PC-9 (cell line): ENCODE results near the gene THBS1. TPM values are rescaled to one million over a fixed set of nuclear protein-coding genes. Genes with fewer than 3 reads are reported as not detected.

Experiments used
- Bru-seq: library from RNA; stranded (reverse); fragments of 400-500 nt; gene quantifications from one replicate; lab custom pipeline; 2021; lab: Mats Ljungman, UMichigan
- BruChase-seq, 2 experiments: library from RNA; stranded (reverse); fragments of 400-500 nt; gene quantifications; one replicate each; lab custom pipeline; 2021; lab: Mats Ljungman, UMichigan
- BruUV-seq: library from RNA; stranded (reverse); fragments of 400-500 nt; replicated peaks from 2 replicates; lab custom pipeline; 2021; lab: Mats Ljungman, UMichigan
- CTCF ChIA-PET: fragments of 300-600 bp; sonication (Branson Sonifier 250); formaldehyde crosslinking; loops from one replicate; lab custom pipeline; 2022; ENCODE audit warnings: antibody characterized with exemption; lab: Charles Lee
- POLR2A ChIA-PET: fragments of 300-600 bp; sonication (Branson Sonifier 250); formaldehyde crosslinking; loops from one replicate; lab custom pipeline; 2022; ENCODE audit warnings: antibody characterized with exemption; ENCODE audit not compliant: unreplicated experiment; lab: Charles Lee
- DNase-seq, 2 experiments: peaks; one replicate each; pipeline versions ENCODE4 v3.0.0 to v3.0.0-alpha.2; 2015 to 2022; ENCODE audit warnings: mixed read lengths in 1 of 2
- H2AFZ ChIP-seq: fragments of 200-600 bp; sonication (generic); 2 replicates; pipeline ENCODE4 v1.8.1; 2017; ENCODE audit warnings: antibody characterized with exemption
- H3F3A ChIP-seq: fragments of 200-600 bp; sonication (generic); 2 replicates; pipeline ENCODE4 v1.8.1; 2017; ENCODE audit warnings: antibody characterized with exemption, mild to moderate bottlenecking, low read depth; ENCODE audit not compliant: insufficient read depth
- H3K27ac ChIP-seq: fragments of 200-600 bp; sonication (generic); 2 replicates; pipeline ENCODE4 v1.6.1; 2016; ENCODE audit warnings: mixed run types
- H3K27me3 ChIP-seq: fragments of 200-600 bp; sonication (generic); 2 replicates; pipeline ENCODE4 v1.6.1; 2016; ENCODE audit warnings: low read depth, mixed run types; ENCODE audit not compliant: insufficient read depth
- H3K36me3 ChIP-seq: fragments of 200-600 bp; sonication (generic); 2 replicates; pipeline ENCODE4 v1.6.1; 2016; ENCODE audit warnings: low read depth, mixed run types
- H3K4me1 ChIP-seq: fragments of 200-600 bp; sonication (generic); replicated peaks from 2 replicates; pipeline ENCODE4 v1.6.1; 2016; ENCODE audit warnings: mixed run types; ENCODE audit not compliant: insufficient read depth
- H3K4me2 ChIP-seq: fragments of 200-600 bp; sonication (generic); 2 replicates; pipeline ENCODE4 v1.6.1; 2017; ENCODE audit warnings: mixed run types
- H3K4me3 ChIP-seq: fragments of 200-600 bp; sonication (generic); 2 replicates; pipeline ENCODE4 v1.6.1; 2016; ENCODE audit warnings: mixed run types
- H3K79me2 ChIP-seq: fragments of 200-600 bp; sonication (generic); 2 replicates; pipeline ENCODE4 v1.6.1; 2017; ENCODE audit warnings: low read depth, mixed run types
- H3K9me2 ChIP-seq: fragments of 200-600 bp; sonication (generic); 2 replicates; pipeline ENCODE4 v1.8.1; 2017; ENCODE audit warnings: mild to moderate bottlenecking; ENCODE audit not compliant: insufficient read depth
- H3K9me3 ChIP-seq: fragments of 200-600 bp; sonication (generic); 2 replicates; pipeline ENCODE4 v1.8.1; 2016; ENCODE audit warnings: low read depth; ENCODE audit not compliant: insufficient read depth
- H4K20me1 ChIP-seq: fragments of 200-600 bp; sonication (generic); 2 replicates; pipeline ENCODE4 v1.8.1; 2017; ENCODE audit not compliant: insufficient read depth
- EZH2 ChIP-seq: fragments of 200-600 bp; sonication (generic); IDR thresholded peaks from 2 replicates; pipeline ENCODE4 v1.8.0; 2017; ENCODE audit warnings: antibody characterized with exemption, low read depth
- intact Hi-C: fragments of 100-400 bp; cut with micrococcal nuclease; formaldehyde crosslinking; loops from one replicate; pipeline ENCODE4 v1.10.0; 2022; ENCODE audit not compliant: unreplicated experiment
- long read RNA-seq: library from polyadenylated mRNA; stranded (forward); transcript quantifications from one replicate; pipeline ENCODE4 v2.0.0, GENCODE V29; 2022
- total RNA-seq: library from RNA; stranded (reverse); gene quantifications from 2 replicates; pipeline ENCODE4 v1.2.3, GENCODE V29; 2021
- TF ChIP-seq, protein P1 (sequence below): fragments of 200-600 bp; sonication (generic); conservative IDR thresholded peaks from 2 replicates; pipeline ENCODE4 v1.6.1; 2017; ENCODE audit warnings: mixed run types, antibody characterized with exemption, mild to moderate bottlenecking, moderate library complexity

The THBS1 gene
- total RNA-seq (406 and 512 TPM in 2 replicates), Bru-seq, nascent RNA (percentile 100 among the genes with signal in this experiment), BruChase-seq, experiment 1, labeled RNA remaining after a 2-hour chase (percentile 100 among the genes with signal in this experiment), BruChase-seq, experiment 2, labeled RNA remaining after a 6-hour chase (percentile 100 among the genes with signal in this experiment)
- long read RNA-seq, full-length matches to known transcripts, result 21 of 124 reads
- long read RNA-seq, partial matches to known transcripts, result 99 of 124 reads
- long read RNA-seq, other reads (novel, unspliced or antisense), result 4 of 124 reads

DNA sequence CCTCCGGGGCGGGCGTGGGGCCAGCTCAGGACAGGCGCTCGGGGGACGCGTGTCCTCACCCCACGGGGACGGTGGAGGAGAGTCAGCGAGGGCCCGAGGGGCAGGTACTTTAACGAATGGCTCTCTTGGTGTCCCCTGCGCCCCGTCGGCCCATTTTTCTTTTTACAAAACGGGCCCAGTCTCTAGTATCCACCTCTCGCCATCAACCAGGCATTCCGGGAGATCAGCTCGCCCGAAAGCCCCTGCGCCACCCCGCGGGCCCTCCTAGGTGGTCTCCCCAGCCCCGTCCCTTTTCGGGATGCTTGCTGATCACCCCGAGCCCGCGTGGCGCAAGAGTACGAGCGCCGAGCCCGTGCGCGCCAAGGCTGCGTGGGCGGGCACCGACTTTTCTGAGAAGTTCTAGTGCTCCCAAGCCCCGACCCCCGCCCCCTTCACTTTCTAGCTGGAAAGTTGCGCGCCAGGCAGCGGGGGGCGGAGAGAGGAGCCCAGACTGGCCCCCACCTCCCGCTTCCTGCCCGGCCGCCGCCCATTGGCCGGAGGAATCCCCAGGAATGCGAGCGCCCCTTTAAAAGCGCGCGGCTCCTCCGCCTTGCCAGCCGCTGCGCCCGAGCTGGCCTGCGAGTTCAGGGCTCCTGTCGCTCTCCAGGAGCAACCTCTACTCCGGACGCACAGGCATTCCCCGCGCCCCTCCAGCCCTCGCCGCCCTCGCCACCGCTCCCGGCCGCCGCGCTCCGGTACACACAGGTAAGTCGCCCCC, at the start of gene THBS1:
Gene THBS1 (plus strand): TSS at position 595 of the 757 bp plus-strand sequence. CDS start 779 bp downstream, outside the sequence.
- POLR2A ChIA-PET, result interaction anchor here (0.5 to 2.3 kb wide), 28 partner anchors 45 to 932 kb away, joined by 3 to 36 read pairs (median 4); no protein-coding TSS in a partner anchor
- peak; percentile 58 to 96 for DNase-seq

DNA sequence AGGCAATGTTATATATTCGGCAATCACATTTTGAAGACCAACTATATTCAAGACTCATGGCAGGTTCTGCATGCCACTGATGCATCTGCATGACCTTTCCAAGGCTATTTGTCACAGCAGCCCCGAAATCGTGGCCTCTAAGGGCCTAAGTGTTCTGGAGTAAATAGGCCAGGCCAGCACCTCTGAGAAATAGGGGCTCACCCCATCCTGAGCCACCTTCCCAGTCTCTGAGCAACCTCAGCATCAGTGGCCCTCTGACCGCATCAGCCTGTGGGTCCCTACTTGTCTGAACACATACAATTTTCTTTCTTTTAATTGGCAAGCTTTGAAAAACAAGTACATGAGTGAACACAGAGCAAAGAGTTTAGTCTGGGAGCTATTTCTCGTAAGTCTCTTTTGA, 45.9 kb upstream of the THBS1 start:
- no TSS peak for BruUV-seq
- Histone ChIP-seq H4K20me1 (no peaks in the 10 kb centered on the region), H3K4me1 (no peaks in the 10 kb centered on the region), H3K9me2 (no peaks in the 10 kb centered on the region), H3K27ac (no peak overlapping the region), H3F3A (no peaks in the 10 kb centered on the region), H3K9me3 (no peaks in the 10 kb centered on the region), H2AFZ (no peak overlapping the region), H3K36me3 (no peaks in the 10 kb centered on the region), H3K4me3 (no peak overlapping the region), H3K27me3 (no peaks in the 10 kb centered on the region), H3K4me2 (no peak overlapping the region), H3K79me2 (no peaks in the 10 kb centered on the region)
- TF ChIP-seq, protein P1, sequence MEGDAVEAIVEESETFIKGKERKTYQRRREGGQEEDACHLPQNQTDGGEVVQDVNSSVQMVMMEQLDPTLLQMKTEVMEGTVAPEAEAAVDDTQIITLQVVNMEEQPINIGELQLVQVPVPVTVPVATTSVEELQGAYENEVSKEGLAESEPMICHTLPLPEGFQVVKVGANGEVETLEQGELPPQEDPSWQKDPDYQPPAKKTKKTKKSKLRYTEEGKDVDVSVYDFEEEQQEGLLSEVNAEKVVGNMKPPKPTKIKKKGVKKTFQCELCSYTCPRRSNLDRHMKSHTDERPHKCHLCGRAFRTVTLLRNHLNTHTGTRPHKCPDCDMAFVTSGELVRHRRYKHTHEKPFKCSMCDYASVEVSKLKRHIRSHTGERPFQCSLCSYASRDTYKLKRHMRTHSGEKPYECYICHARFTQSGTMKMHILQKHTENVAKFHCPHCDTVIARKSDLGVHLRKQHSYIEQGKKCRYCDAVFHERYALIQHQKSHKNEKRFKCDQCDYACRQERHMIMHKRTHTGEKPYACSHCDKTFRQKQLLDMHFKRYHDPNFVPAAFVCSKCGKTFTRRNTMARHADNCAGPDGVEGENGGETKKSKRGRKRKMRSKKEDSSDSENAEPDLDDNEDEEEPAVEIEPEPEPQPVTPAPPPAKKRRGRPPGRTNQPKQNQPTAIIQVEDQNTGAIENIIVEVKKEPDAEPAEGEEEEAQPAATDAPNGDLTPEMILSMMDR, result no peak
- intact Hi-C loops, result no loop called here
- no peak for DNase-seq
- CTCF ChIA-PET, result no interaction called here
- POLR2A ChIA-PET, result interaction anchor here (0.5 kb wide), 1 partner anchor 64 kb away, joined by 5 read pairs; no protein-coding TSS in a partner anchor

More for the DNA sequence above, at the start of gene THBS1:
- CTCF ChIA-PET, result interaction anchor here (0.6 to 3.0 kb wide), 8 partner anchors 71 to 1326 kb away, joined by 3 to 16 read pairs (median 4); no protein-coding TSS in a partner anchor
- peak within 1 kb of the TSS; percentile 81 for H2AFZ ChIP-seq
- peaks cover 22% of the 10 kb centered on the region; the same call in 1 of the 2 replicates for H3K4me1 ChIP-seq
- H4K20me1 ChIP-seq, result no peaks in the 10 kb centered on the region; the same call in 1 of the 2 replicates
- H3K79me2 ChIP-seq, result peaks cover 20% of the 10 kb centered on the region
- H3K27ac ChIP-seq, result peak within 1 kb of the TSS; percentile 62
- intact Hi-C loops, result loop anchor here (1.0 to 5.0 kb wide), 12 partner anchors 176 to 872 kb away; no protein-coding TSS in a partner anchor
- peaks cover 10% of the 10 kb centered on the region; the same call in 1 of the 2 replicates for H3K36me3 ChIP-seq
- H3K9me3 ChIP-seq, result no peaks in the 10 kb centered on the region
- no peaks in the 10 kb centered on the region for H3K27me3 ChIP-seq
- no peaks in the 10 kb centered on the region for H3K9me2 ChIP-seq
- no peaks in the 10 kb centered on the region for H3F3A ChIP-seq
- peak within 1 kb of the TSS; percentile 97 for H3K4me2 ChIP-seq
- no TSS peak for BruUV-seq
- no peak for TF ChIP-seq EZH2
- TF ChIP-seq, protein P1, result 0 out of 2 replicates have a peak, but pooled peaks have one; percentile 6
- peak within 1 kb of the TSS; percentile 70 for H3K4me3 ChIP-seq

DNA sequence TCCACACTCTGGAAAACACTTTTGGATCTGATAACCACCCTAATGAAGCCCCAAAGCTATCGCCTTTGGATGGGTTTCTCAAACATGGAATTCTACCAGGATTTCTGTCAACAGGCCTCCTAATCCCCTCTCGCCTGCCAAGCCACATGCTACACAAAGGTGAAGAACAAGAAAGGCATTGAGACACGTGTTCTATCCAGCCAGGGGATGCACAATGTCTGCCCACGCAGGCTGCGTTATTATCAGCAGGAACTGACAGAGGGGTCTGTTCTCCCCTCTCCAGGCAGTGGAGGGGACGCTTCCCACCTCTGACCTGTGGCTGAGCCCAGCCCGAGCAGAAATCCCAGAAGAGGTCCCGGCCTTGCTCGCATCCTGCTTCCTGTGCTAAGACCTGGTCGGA, 45.4 kb upstream of the THBS1 start:
- intact Hi-C loops, result no loop called here
- BruUV-seq, result no TSS peak
- H3K9me2 ChIP-seq, result no peaks in the 10 kb centered on the region
- no peaks in the 10 kb centered on the region for H3K9me3 ChIP-seq
- no peaks in the 10 kb centered on the region for H4K20me1 ChIP-seq
- DNase-seq, result no peak
- ChIA-PET CTCF (no interaction called here), POLR2A (no interaction called here)
- no peak overlapping the region for H3K27ac ChIP-seq
- H3K36me3 ChIP-seq, result no peaks in the 10 kb centered on the region
- no peaks in the 10 kb centered on the region for H3F3A ChIP-seq
- H2AFZ ChIP-seq, result no peak overlapping the region
- H3K4me2 ChIP-seq, result no peak overlapping the region
- no peaks in the 10 kb centered on the region for H3K27me3 ChIP-seq
- H3K4me3 ChIP-seq, result no peak overlapping the region
- no peaks in the 10 kb centered on the region for H3K4me1 ChIP-seq
- TF ChIP-seq, protein P1, result no peak
- no peak for TF ChIP-seq EZH2
- no peaks in the 10 kb centered on the region for H3K79me2 ChIP-seq
